OCI-LY1 (cell line): ENCODE measurements around the gene PCDHGA1.

ENCODE experiments used
- H2AFZ ChIP-seq: fragments of 200-600 bp; sonication (generic), shearing (Covaris generic); 2 replicates; pipeline ENCODE4 v1.6.0; 2014; ENCODE audit warnings: antibody characterized with exemption, mild to moderate bottlenecking, low read length
- H3F3A ChIP-seq: fragments of 200-600 bp; sonication (generic), shearing (Covaris generic); 2 replicates; pipeline ENCODE4 v1.6.0; 2014; ENCODE audit warnings: mild to moderate bottlenecking, antibody characterized with exemption, low read length, moderate library complexity; ENCODE audit not compliant: insufficient read depth
- H3K27ac ChIP-seq: fragments of 200-600 bp; sonication (generic); 2 replicates; pipeline ENCODE4 v1.5.1; 2014; ENCODE audit warnings: low read length, mixed run types, mild to moderate bottlenecking, low read depth; ENCODE audit not compliant: poor library complexity, severe bottlenecking
- H3K27me3 ChIP-seq: fragments of 200-600 bp; sonication (generic); 2 replicates; pipeline ENCODE4 v1.6.0; 2014; ENCODE audit warnings: antibody characterized with exemption, mild to moderate bottlenecking, low read length, moderate library complexity; ENCODE audit not compliant: insufficient read depth
- H3K36me3 ChIP-seq: fragments of 200-600 bp; sonication (generic); 2 replicates; pipeline ENCODE4 v1.6.1; 2014; ENCODE audit warnings: mild to moderate bottlenecking, antibody characterized with exemption, low read length, moderate library complexity, mixed read lengths; ENCODE audit not compliant: insufficient read depth
- H3K4me1 ChIP-seq: fragments of 200-600 bp; sonication (generic); 2 replicates; pipeline ENCODE4 v1.5.1; 2014; ENCODE audit warnings: mild to moderate bottlenecking, low read length, moderate library complexity; ENCODE audit not compliant: insufficient read depth, severe bottlenecking
- H3K4me2 ChIP-seq: fragments of 200-600 bp; sonication (generic), shearing (Covaris generic); 2 replicates; pipeline ENCODE4 v1.6.1; 2014; ENCODE audit warnings: low read length
- H3K4me3 ChIP-seq: fragments of 200-600 bp; sonication (generic); 2 replicates; pipeline ENCODE4 v1.5.1; 2014; ENCODE audit warnings: low read length, low read depth, mild to moderate bottlenecking, mixed read lengths; ENCODE audit not compliant: poor library complexity, severe bottlenecking
- H3K79me2 ChIP-seq: fragments of 200-600 bp; shearing (Covaris generic); 2 replicates; pipeline ENCODE4 v1.6.1; 2016; ENCODE audit warnings: mixed run types, low read length, mixed read lengths; ENCODE audit not compliant: insufficient read depth
- H3K9ac ChIP-seq: fragments of 200-600 bp; sonication (generic), shearing (Covaris generic); 2 replicates; pipeline ENCODE4 v1.6.1; 2014; ENCODE audit warnings: mild to moderate bottlenecking, low read length, mixed read lengths
- H3K9me2 ChIP-seq: fragments of 200-600 bp; sonication (generic), shearing (Covaris generic); 2 replicates; pipeline ENCODE4 v1.6.1; 2014; ENCODE audit warnings: low read depth, mild to moderate bottlenecking, low read length, mixed read lengths
- H3K9me3 ChIP-seq: fragments of 200-600 bp; shearing (Covaris generic); 2 replicates; pipeline ENCODE4 v1.6.1; 2014; ENCODE audit warnings: low read length, mixed read lengths
- H4K20me1 ChIP-seq: fragments of 200-600 bp; sonication (generic), shearing (Covaris generic); 2 replicates; pipeline ENCODE4 v1.6.0; 2016; ENCODE audit warnings: mild to moderate bottlenecking, low read length; ENCODE audit not compliant: insufficient read depth
- CTCF ChIP-seq: fragments of 200-600 bp; sonication (generic), shearing (Covaris generic); IDR thresholded peaks from 2 replicates; pipeline ENCODE4 v1.5.1; 2017; ENCODE audit warnings: mild to moderate bottlenecking, antibody characterized with exemption, low read length, moderate library complexity, mixed read lengths
- EZH2 ChIP-seq: fragments of 200-600 bp; sonication (generic), shearing (Covaris generic); IDR thresholded peaks from 2 replicates; pipeline ENCODE4 v1.8.0; 2017; ENCODE audit warnings: borderline replicate concordance, mixed run types, mild to moderate bottlenecking, antibody characterized with exemption, low read length, moderate library complexity, mixed read lengths

The PCDHGA1 gene

DNA sequence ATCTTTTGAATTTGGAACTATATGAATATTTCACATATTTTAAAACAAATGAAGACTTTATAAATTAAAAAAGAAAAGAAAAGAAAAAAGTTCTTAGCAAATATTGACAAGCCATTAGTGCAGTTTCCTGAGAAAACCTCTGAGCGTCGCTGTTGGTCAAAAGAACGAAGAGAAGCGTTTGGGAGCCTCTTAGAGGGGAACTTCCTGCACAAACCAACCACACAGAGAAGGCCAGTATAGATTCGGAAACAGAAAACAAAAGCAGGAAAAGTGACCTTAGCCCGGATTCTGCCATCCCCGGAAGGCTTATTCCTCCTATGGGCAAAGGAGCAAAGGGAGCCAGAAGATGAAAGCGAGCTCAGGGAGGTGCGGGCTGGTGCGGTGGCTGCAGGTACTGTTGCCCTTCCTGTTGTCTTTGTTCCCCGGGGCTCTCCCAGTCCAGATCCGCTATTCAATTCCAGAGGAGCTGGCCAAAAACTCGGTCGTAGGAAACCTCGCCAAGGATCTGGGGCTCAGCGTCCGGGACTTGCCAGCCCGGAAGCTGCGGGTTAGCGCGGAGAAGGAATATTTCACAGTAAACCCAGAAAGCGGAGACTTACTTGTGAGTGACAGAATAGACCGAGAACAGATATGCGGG lies 29.6 kb downstream of the PCDHGA1 start, which contains the start of gene PCDHGB2:
PCDHGB2 (plus strand) TSS at position 205 of the 637 bp plus-strand sequence; CDS start at position 347, 142 bp downstream.
- Histone ChIP-seq H3K36me3 (peaks cover 7% of the 10 kb centered on the region; the same call in 1 of the 2 replicates), H3F3A (no peaks in the 10 kb centered on the region), H3K4me1 (no peaks in the 10 kb centered on the region), H3K27ac (no peak within 1 kb of the TSS), H3K79me2 (no peaks in the 10 kb centered on the region), H3K4me3 (no peak within 1 kb of the TSS), H4K20me1 (no peaks in the 10 kb centered on the region), H3K9me3 (peaks cover 48% of the 10 kb centered on the region), H2AFZ (no peak within 1 kb of the TSS), H3K9ac (no peak within 1 kb of the TSS), H3K9me2 (no peaks in the 10 kb centered on the region), H3K27me3 (no peaks in the 10 kb centered on the region), H3K4me2 (no peak within 1 kb of the TSS)
- TF ChIP-seq EZH2 (no peak), CTCF (no peak)

GRCh38 chr5:141360685-141361084 lies 30.4 kb downstream of the PCDHGA1 start:
- no peak overlapping the region for H3K4me3 ChIP-seq
- H3K79me2 ChIP-seq, result no peaks in the 10 kb centered on the region
- TF ChIP-seq EZH2 (no peak), CTCF (no peak)
- no peaks in the 10 kb centered on the region for H3K27me3 ChIP-seq
- no peak overlapping the region for H3K9ac ChIP-seq
- H3K4me2 ChIP-seq, result no peak overlapping the region
- H3K27ac ChIP-seq, result no peak overlapping the region
- H3K36me3 ChIP-seq, result peaks cover 4% of the 10 kb centered on the region; the same call in 1 of the 2 replicates
- no peaks in the 10 kb centered on the region for H3K4me1 ChIP-seq
- peaks cover 51% of the 10 kb centered on the region for H3K9me3 ChIP-seq
- no peaks in the 10 kb centered on the region for H3F3A ChIP-seq
- H3K9me2 ChIP-seq, result no peaks in the 10 kb centered on the region
- no peak overlapping the region for H2AFZ ChIP-seq
- H4K20me1 ChIP-seq, result no peaks in the 10 kb centered on the region

DNA sequence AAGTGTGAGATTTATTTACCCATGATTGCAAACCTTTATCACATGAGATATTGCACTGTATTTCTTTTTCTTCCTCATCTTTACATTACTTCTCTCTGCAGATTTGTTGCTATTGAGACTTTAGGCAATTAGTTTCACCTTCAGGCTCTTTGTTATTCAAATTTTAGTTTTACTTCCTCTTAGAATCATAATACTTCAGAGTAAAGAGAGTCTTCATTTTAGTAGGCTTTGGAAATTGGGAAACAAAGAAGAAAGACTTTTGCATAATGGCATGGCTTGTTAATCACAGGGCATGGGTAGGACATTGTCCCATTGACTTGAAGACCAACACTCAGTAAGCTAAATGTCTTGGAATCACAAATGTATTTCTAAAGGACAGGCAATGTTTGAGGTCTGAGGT lies 32.4 kb downstream of the PCDHGA1 start:
- H3K9me3 ChIP-seq, result peaks cover 40% of the 10 kb centered on the region

More for the DNA sequence above, 32.4 kb downstream of the PCDHGA1 start:
- H3K9ac ChIP-seq, result no peak overlapping the region
- H3K27ac ChIP-seq, result no peak overlapping the region
- no peaks in the 10 kb centered on the region for H3K36me3 ChIP-seq
- H3K4me2 ChIP-seq, result no peak overlapping the region
- no peak overlapping the region for H2AFZ ChIP-seq
- no peaks in the 10 kb centered on the region for H3K9me2 ChIP-seq
- no peak overlapping the region for H3K4me3 ChIP-seq
- no peaks in the 10 kb centered on the region for H4K20me1 ChIP-seq
- H3F3A ChIP-seq, result no peaks in the 10 kb centered on the region
- no peaks in the 10 kb centered on the region for H3K4me1 ChIP-seq
- no peaks in the 10 kb centered on the region for H3K79me2 ChIP-seq
- TF ChIP-seq CTCF, result no peak
- no peaks in the 10 kb centered on the region for H3K27me3 ChIP-seq
